GM12892 (cell line): ENCODE measurements around the gene HSPB2.

Source experiments
- POLR2AphosphoS5 ChIP-seq: IDR thresholded peaks from 2 replicates; pipeline ENCODE4 v1.6.1; 2011; ENCODE audit warnings: low read depth, low read length, control low read depth
- TAF1 ChIP-seq: IDR thresholded peaks from 2 replicates; pipeline ENCODE4 v1.6.1; 2011; ENCODE audit warnings: low read depth, mild to moderate bottlenecking, control low read depth, low read length, borderline replicate concordance

GRCh38 chr11:111944651-111945051, 32.1 kb downstream of the HSPB2 start:
- TF ChIP-seq POLR2AphosphoS5 (no peak), TAF1 (no peak)
